Fibroblast of villous mesenchyme (primary cell): ENCODE results near the gene ATP1A2. TPM values are rescaled to one million over a fixed set of nuclear protein-coding genes. Genes with fewer than 3 reads are reported as not detected.

Experiments used
- DNase-seq: peaks from one replicate; pipeline ENCODE4 v3.0.0-alpha.2; 2010; ENCODE audit warnings: low read depth
- H3K4me3 ChIP-seq: 2 replicates; pipeline ENCODE4 v1.5.1; 2011; ENCODE audit warnings: low read depth, mild to moderate bottlenecking, low read length
- CTCF ChIP-seq: IDR thresholded peaks from 2 replicates; pipeline ENCODE4 v1.5.1; 2012; ENCODE audit warnings: low read depth, mild to moderate bottlenecking, low read length; ENCODE audit not compliant: insufficient read depth
- total RNA-seq: library from RNA; depleted of rRNA; stranded (reverse); fragments of >200 nt; gene quantifications from 2 replicates; pipeline ENCODE4 v1.2.3, GENCODE V29; 2012

Gene ATP1A2
- total RNA-seq, 1 donor, result not detected

- H3K4me3 ChIP-seq, result no peak overlapping the region
- DNase-seq, result no peak
- TF ChIP-seq CTCF, result no peak
Measured at GRCh38 chr1:160080381-160081100, 35.0 kb upstream of the ATP1A2 start.

GRCh38 chr1:160081261-160081936 lies 34.2 kb upstream of the ATP1A2 start, which contains the start of gene KCNJ9:
Gene KCNJ9, plus strand, starts transcription at chr1:160081538. Its CDS starts 2,493 bp downstream, at chr1:160084031.
- TF ChIP-seq CTCF, result no peak
- no peak for DNase-seq
- H3K4me3 ChIP-seq, result no peak within 1 kb of the TSS

GRCh38 chr1:160082487-160082886 lies 33.1 kb upstream of the ATP1A2 start:
- TF ChIP-seq CTCF, result no peak
- H3K4me3 ChIP-seq, result no peak overlapping the region
- DNase-seq, result no peak

GRCh38 chr1:160082926-160083325 lies 32.6 kb upstream of the ATP1A2 start:
- H3K4me3 ChIP-seq, result no peak overlapping the region
- TF ChIP-seq CTCF, result no peak
- DNase-seq, result no peak

GRCh38 chr1:160083968-160084770 lies 31.4 kb upstream of the ATP1A2 start:
- H3K4me3 ChIP-seq, result peak overlapping the region; percentile 23
- peak; percentile 48 for TF ChIP-seq CTCF

GRCh38 chr1:160084771-160085321 lies 30.7 kb upstream of the ATP1A2 start:
- DNase-seq, result no peak
- H3K4me3 ChIP-seq, result no peak overlapping the region
- TF ChIP-seq CTCF, result no peak

More at GRCh38 chr1:160083968-160084770, 31.4 kb upstream of the ATP1A2 start:
- DNase-seq, result peak; percentile 13
